HG02852 (cell line): ENCODE measurements around the gene PCTP.

Experiments used
- ATAC-seq: cut with Tn5 transposase; IDR thresholded peaks from one replicate; pipeline ENCODE4 v1.9.1; 2021; ENCODE audit warnings: mild to moderate bottlenecking, moderate library complexity; ENCODE audit not compliant: unreplicated experiment

Gene PCTP

DNA sequence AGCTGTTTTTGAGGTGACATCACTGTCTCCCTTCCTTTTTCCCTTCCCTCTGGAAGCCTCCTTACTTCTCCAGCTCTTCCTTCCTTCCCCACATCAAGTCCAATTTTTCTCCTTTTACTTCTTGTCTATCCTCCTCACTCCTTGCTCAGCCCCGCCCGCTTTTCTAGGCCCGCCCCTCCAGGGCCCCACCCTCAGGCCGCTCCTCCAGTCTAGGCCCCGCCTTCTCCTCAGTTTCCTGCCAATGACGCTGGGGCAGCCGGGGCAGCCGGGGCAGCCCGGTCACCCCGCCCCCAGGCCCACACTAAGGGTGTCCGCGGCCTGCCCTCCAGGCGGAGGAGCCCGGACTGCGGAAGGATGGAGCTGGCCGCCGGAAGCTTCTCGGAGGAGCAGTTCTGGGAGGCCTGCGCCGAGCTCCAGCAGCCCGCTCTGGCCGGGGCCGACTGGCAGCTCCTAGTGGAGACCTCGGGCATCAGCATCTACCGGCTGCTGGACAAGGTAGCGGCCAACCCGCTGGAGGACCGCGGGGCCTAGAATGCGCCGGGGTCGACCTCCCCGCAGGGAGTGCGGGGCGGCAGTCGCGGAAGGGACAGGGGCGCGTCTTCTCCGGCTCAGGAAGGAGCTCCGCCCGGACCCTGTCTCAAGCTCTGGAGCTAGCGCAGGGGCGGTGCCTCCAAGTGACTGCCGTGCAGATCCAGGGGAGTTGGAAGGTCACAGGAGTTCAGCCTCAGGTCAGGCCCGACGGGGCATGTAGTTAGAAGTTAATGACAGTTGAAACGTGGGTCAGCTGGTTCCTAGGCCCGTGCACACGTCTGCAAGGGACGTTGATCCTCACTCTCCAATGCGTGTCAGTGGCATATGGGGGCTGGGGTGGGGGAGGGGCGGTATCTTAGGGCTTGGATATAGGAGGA lies at the start of gene PCTP:
TSS of gene PCTP (plus strand) at position 302 of the 908 bp plus-strand sequence. CDS start at position 355, 53 bp downstream.
- peak; percentile 99 for ATAC-seq

DNA sequence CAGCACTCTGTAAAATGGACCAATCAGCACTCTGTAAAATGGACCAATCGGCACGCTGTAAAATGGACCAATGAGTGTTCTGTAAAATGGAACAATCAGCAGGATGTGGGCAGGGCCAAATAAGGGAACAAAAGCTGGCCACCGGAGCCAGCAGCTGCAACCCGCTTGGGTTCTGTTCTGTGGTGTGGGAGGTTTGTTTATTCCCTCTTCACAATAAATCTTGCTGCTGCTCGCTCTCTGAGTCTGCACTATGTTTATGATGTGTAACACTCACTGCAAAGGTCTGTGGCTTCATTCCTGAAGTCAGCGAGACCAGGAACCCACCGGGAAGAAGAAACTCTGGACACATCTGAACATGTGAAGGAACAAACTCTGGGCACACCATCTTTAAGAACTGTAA lies 48.7 kb upstream of the PCTP start:
- ATAC-seq: no peak

GRCh38 chr17:55704401-55704800 lies 46.5 kb upstream of the PCTP start:
- no peak for ATAC-seq

DNA sequence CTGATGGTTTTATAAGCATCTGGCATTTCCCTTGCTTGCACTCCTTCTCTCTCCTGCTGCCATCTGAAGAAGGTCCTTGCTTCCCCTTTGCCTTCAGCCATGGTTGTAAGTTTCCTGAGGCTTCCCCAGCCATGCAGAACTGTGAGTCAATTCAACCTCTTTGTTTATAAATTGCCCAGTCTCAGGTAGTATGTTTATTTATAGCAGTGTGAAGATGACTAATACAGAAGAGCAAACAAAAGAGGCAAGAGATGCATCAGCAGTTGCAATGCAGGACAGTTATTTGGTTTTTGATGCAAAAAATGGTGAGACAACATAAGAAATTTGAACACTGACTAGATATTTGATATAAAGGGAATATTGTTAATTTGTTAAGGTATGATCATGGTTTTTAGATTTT lies 45.0 kb upstream of the PCTP start:
- ATAC-seq: no peak

- ATAC-seq: no peak
These were observed 43.8 kb upstream of the PCTP start for GRCh38 chr17:55706808-55707773.

- ATAC-seq: no peak
These were observed 42.5 kb upstream of the PCTP start for GRCh38 chr17:55708175-55708974.

- ATAC-seq: no peak
These were observed 41.4 kb upstream of the PCTP start for GRCh38 chr17:55709440-55709839.

- ATAC-seq: no peak
These were observed 40.9 kb upstream of the PCTP start for GRCh38 chr17:55709984-55710383.

DNA sequence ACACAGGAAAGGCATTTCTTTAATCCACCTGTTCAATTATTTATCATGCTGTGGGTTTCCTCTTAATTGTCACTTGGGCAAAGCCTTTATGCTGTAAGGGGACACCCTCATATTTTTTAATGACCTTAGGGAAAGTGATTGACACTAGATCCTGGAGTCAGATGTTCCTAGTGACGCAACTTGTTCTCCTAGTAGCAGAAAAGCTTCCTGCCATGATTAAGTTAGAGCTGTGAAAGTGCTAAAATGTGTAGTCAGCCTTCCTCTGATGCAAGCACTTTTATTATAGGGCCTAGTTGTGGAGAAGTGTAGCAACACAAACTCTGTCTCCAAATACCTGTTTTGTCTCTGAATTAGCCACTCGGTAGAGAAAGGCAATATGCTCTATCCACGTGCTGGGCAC lies 40.4 kb upstream of the PCTP start:
- ATAC-seq: no peak

GRCh38 chr17:55710829-55711496 lies 39.9 kb upstream of the PCTP start:
- ATAC-seq: no peak

- no peak for ATAC-seq
These were observed 33.4 kb upstream of the PCTP start for GRCh38 chr17:55717432-55717831.

GRCh38 chr17:55717898-55718735 lies 32.7 kb upstream of the PCTP start:
- ATAC-seq: no peak

- no peak for ATAC-seq
These were observed 29.7 kb upstream of the PCTP start for GRCh38 chr17:55720919-55721836.

DNA sequence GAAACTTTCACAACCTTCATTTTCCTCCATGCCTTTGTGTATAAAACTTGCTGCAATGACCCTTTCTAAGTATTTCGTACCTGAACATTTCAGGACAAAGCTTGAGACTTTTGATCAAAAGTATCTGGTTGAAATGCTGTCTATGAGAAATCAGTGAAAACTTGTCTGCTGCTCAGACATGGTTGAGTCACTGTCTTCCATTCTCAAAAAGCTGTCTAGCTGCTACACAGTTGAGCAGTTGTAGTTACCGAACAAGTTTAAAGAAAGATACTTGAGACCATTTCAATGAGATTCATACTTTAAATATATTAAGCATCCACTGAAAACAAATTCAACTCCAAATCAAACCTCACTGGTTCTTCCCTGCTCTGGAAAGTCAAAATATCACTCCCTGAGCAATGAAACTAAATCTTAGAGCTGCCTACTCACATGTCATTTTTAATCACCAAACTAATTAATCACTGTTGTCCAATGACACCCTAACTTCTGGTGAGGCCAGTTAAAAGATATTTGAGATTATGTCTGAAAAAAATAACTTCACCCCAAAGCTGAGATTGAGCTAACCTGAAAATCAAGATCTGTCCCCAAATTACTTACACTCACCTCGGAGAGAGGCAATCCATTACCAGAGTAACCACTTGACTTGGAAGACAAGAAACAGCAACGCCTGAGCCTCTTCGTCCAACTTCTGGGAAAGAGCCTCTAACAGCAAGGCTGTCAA lies 28.7 kb upstream of the PCTP start:
- no peak for ATAC-seq

DNA sequence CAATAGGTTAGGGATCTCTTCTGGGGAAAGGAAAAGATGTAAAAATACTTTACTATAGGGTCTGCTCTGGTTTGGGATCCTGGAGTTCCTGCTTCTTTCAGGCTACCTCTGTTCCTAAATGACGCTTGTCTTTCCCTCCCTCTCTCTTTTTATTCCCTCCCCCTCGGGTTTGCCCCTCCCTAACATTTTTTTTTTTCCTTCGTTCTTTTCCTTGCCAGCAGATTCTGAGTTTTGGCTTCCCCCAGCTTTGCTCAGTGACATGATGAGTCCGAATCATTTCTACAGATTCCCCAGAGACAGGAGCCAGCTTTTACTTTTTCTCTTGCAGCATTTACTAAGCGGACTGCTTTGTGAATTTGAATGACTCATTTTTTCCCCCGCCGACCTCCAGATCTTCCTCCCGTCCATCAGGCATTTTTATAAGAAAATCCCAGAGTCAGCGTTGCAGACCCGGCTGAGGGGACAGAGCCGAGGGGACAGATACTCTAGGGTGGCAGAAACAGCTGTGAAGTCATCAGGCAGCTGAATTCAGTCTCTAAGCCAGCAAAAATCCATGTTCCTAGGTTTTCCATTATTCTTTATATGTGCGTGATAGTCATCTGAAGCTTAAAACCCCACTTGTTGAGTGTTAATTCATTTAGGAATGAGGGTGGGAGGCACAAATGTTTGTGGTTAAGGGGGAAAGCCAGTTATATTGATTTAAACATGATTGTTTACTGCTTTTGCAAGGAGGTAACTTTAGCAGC lies 27.9 kb upstream of the PCTP start, which contains the start of gene TMEM100:
TSS of gene TMEM100 (minus strand) at position 123 of the 746 bp plus-strand sequence. CDS start 1,794 bp downstream, outside the sequence.
- ATAC-seq: no peak

- no peak for ATAC-seq
These were observed 27.4 kb upstream of the PCTP start for GRCh38 chr17:55723488-55723848.

- ATAC-seq: no peak
These were observed 24.4 kb upstream of the PCTP start for GRCh38 chr17:55726440-55726839.
